ENCODE measurements around the gene FMNL2.

DNA sequence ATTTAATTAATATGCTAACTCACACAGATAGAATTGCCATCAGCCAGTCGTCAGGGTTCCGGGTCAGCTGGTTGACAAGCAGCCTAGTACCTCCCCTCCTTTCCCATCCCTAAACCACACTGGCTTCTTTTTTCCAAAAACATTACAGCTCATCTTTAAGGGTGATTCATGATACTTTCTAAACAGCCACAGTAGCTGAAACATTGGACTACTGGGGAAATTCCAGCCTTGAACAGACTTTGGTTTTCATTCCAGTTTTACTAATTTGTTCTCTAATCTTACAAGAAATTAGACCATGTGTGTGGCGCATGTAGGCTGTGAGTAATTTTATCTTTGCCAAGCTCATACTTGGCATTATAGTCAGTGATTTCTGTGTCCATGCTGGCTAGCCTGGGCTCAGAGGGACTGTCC lies 110.8 kb downstream of the FMNL2 start:
- TF ChIP-seq, protein P1, sequence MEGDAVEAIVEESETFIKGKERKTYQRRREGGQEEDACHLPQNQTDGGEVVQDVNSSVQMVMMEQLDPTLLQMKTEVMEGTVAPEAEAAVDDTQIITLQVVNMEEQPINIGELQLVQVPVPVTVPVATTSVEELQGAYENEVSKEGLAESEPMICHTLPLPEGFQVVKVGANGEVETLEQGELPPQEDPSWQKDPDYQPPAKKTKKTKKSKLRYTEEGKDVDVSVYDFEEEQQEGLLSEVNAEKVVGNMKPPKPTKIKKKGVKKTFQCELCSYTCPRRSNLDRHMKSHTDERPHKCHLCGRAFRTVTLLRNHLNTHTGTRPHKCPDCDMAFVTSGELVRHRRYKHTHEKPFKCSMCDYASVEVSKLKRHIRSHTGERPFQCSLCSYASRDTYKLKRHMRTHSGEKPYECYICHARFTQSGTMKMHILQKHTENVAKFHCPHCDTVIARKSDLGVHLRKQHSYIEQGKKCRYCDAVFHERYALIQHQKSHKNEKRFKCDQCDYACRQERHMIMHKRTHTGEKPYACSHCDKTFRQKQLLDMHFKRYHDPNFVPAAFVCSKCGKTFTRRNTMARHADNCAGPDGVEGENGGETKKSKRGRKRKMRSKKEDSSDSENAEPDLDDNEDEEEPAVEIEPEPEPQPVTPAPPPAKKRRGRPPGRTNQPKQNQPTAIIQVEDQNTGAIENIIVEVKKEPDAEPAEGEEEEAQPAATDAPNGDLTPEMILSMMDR (IDR thresholded peaks at IDR 0.05 in 8 of 11, conservative IDR thresholded peaks at IDR 0.05 in 3 of 11), result no peak
- no peak for TF ChIP-seq POLR2AphosphoS5 (IDR thresholded peaks at IDR 0.05)

Measured in spleen (tissue), 7 donors.